WTC11 (cell line): ENCODE results near the gene CEP63. TPM values are rescaled to one million over a fixed set of nuclear protein-coding genes. Genes with fewer than 3 reads are reported as not detected.

Source experiments
- ATAC-seq: fragments of 200-7000 bp; cut with Tn5 transposase; 2 replicates; pipeline ENCODE4 v1.10.0; 2021; ENCODE audit warnings: mild to moderate bottlenecking, moderate library complexity
- CTCF ChIA-PET: fragments of 300-600 bp; sonication (Branson Sonifier 250); formaldehyde crosslinking; loops from one replicate; lab custom pipeline; 2021; ENCODE audit warnings: antibody characterized with exemption; lab: Charles Lee
- POLR2A ChIA-PET: fragments of 350-600 bp; sonication (Branson Sonifier 250); formaldehyde crosslinking; loops from one replicate; lab custom pipeline; 2021; ENCODE audit warnings: antibody characterized with exemption; lab: Charles Lee
- DNase-seq: peaks from one replicate; pipeline ENCODE4 v3.0.0; 2021; ENCODE audit warnings: low spot score
- H3K27ac Mint-ChIP-seq: 2 replicates; pipeline ENCODE4 v1.8.0; 2021; ENCODE audit warnings: mixed read lengths
- H3K27me3 Mint-ChIP-seq: 2 replicates; pipeline ENCODE4 v1.8.0; 2021; ENCODE audit warnings: low read depth, mild to moderate bottlenecking, moderate library complexity, mixed read lengths
- H3K36me3 Mint-ChIP-seq: 2 replicates; pipeline ENCODE4 v1.8.0; 2021; ENCODE audit warnings: mixed read lengths
- H3K4me1 Mint-ChIP-seq: 2 replicates; pipeline ENCODE4 v1.8.0; 2022; ENCODE audit warnings: mixed read lengths
- H3K4me3 Mint-ChIP-seq: 2 replicates; pipeline ENCODE4 v1.8.0; 2021; ENCODE audit warnings: mild to moderate bottlenecking, moderate library complexity, mixed read lengths
- H3K9me3 Mint-ChIP-seq: 2 replicates; pipeline ENCODE4 v1.8.0; 2021; ENCODE audit warnings: mixed read lengths
- ATF2 ChIP-seq: sonication (generic); formaldehyde crosslinking; IDR thresholded peaks from 2 replicates; pipeline ENCODE4 v1.8.1; 2022; ENCODE audit warnings: low read depth, missing genetic modification reagents, borderline replicate concordance
- CDX4 ChIP-seq: fragments of 250-450 bp; sonication (Bioruptor Pico); IDR thresholded peaks from 2 replicates; pipeline ENCODE4 v1.9.0; 2021; ENCODE audit warnings: moderate library complexity, mild to moderate bottlenecking, inconsistent platforms, borderline replicate concordance
- ERG ChIP-seq: fragments of 250-450 bp; sonication (Bioruptor Pico); IDR thresholded peaks from 2 replicates; pipeline ENCODE4 v1.8.0; 2021; ENCODE audit warnings: mild to moderate bottlenecking
- ESRRA ChIP-seq: sonication (generic); formaldehyde crosslinking; IDR thresholded peaks from 2 replicates; pipeline ENCODE4 v1.8.1; 2022; ENCODE audit warnings: mild to moderate bottlenecking, missing genetic modification reagents, borderline replicate concordance
- GRHL2 ChIP-seq: fragments of 250-450 bp; sonication (Bioruptor Pico); IDR thresholded peaks from 2 replicates; pipeline ENCODE4 v1.8.0; 2022; ENCODE audit warnings: mild to moderate bottlenecking, moderate library complexity; ENCODE audit not compliant: insufficient replicate concordance, severe bottlenecking
- HMGA2 ChIP-seq: fragments of 250-450 bp; sonication (Bioruptor Pico); IDR thresholded peaks from 2 replicates; pipeline ENCODE4 v1.4.0; 2021; ENCODE audit warnings: mild to moderate bottlenecking, moderate library complexity
- HMGXB4 ChIP-seq: sonication (generic); formaldehyde crosslinking; IDR thresholded peaks from 2 replicates; pipeline ENCODE4 v1.8.1; 2023; ENCODE audit warnings: mild to moderate bottlenecking, moderate library complexity, missing genetic modification reagents
- NFE2L1 ChIP-seq: sonication (generic); formaldehyde crosslinking; IDR thresholded peaks from 2 replicates; pipeline ENCODE4 v1.8.1; 2023; ENCODE audit warnings: missing genetic modification reagents
- NR1H2 ChIP-seq: sonication (generic); formaldehyde crosslinking; IDR thresholded peaks from 2 replicates; pipeline ENCODE4 v1.9.0; 2021; ENCODE audit warnings: mild to moderate bottlenecking, moderate library complexity, missing genetic modification reagents
- RELA ChIP-seq: sonication (generic); formaldehyde crosslinking; IDR thresholded peaks from 2 replicates; pipeline ENCODE4 v1.8.1; 2022; ENCODE audit warnings: missing genetic modification reagents, mild to moderate bottlenecking, borderline replicate concordance
- RORB ChIP-seq: fragments of 250-450 bp; sonication (Bioruptor Pico); IDR thresholded peaks from 2 replicates; pipeline ENCODE4 v1.9.0; 2021; ENCODE audit warnings: mild to moderate bottlenecking
- SMAD3 ChIP-seq: sonication (generic); formaldehyde crosslinking; IDR thresholded peaks from 2 replicates; pipeline ENCODE4 v1.8.0; 2022; ENCODE audit warnings: missing genetic modification reagents, mild to moderate bottlenecking, borderline replicate concordance
- STAT6 ChIP-seq: sonication (generic); formaldehyde crosslinking; conservative IDR thresholded peaks from 2 replicates; pipeline ENCODE4 v1.8.1; 2023; ENCODE audit warnings: mild to moderate bottlenecking, low read depth, missing genetic modification reagents, moderate library complexity
- ZNF263 ChIP-seq: sonication (generic); formaldehyde crosslinking; IDR thresholded peaks from 2 replicates; pipeline ENCODE4 v1.8.1; 2022; ENCODE audit warnings: low read depth, mild to moderate bottlenecking, moderate library complexity, missing genetic modification reagents
- ZNF416 ChIP-seq: fragments of 250-450 bp; sonication (Bioruptor Pico); IDR thresholded peaks from 2 replicates; pipeline ENCODE4 v1.9.0; 2021; ENCODE audit warnings: mild to moderate bottlenecking, inconsistent platforms
- total RNA-seq: library from RNA; stranded (reverse); gene quantifications from 3 replicates; pipeline ENCODE4 v1.2.3, GENCODE V29; 2021

CEP63 gene
- total RNA-seq, 1 experiment from 2014 or later, result 28.0 TPM

- H3K27ac Mint-ChIP-seq, result no peak overlapping the region
- no peak for TF ChIP-seq CDX4 (CRISPR knock-in tag)
- TF ChIP-seq ESRRA, result no peak
- ChIA-PET CTCF (no interaction called here), POLR2A (interaction anchor here (0.7 kb wide), 1 partner anchor 179 kb away, joined by 7 read pairs; no protein-coding TSS in a partner anchor)
- no peaks in the 10 kb centered on the region; the same call in 1 of the 2 replicates for H3K27me3 Mint-ChIP-seq
- H3K4me3 Mint-ChIP-seq, result no peak overlapping the region
- peaks cover 9% of the 10 kb centered on the region; the same call in 1 of the 2 replicates for H3K36me3 Mint-ChIP-seq
- H3K4me1 Mint-ChIP-seq, result peaks cover 5% of the 10 kb centered on the region
- ATAC-seq, result no peak
- no peak for DNase-seq
- H3K9me3 Mint-ChIP-seq, result peaks cover 32% of the 10 kb centered on the region
Observed at GRCh38 chr3:134576426-134576825, 90.6 kb downstream of the CEP63 start.

- Mint-ChIP-seq H3K27me3 (no peaks in the 10 kb centered on the region; the same call in 1 of the 2 replicates), H3K36me3 (peaks cover 9% of the 10 kb centered on the region; the same call in 1 of the 2 replicates)
- POLR2A ChIA-PET, result interaction anchor here (0.7 kb wide), 2 partner anchors 150 to 178 kb away, joined by 4 to 7 read pairs; no protein-coding TSS in a partner anchor
Observed at GRCh38 chr3:134576831-134577230, 91.0 kb downstream of the CEP63 start.

More at GRCh38 chr3:134576831-134577230, 91.0 kb downstream of the CEP63 start:
- peaks cover 28% of the 10 kb centered on the region for H3K9me3 Mint-ChIP-seq
- no peak overlapping the region for H3K4me3 Mint-ChIP-seq
- TF ChIP-seq ATF2 (CRISPR knock-in tag) (no peak), NFE2L1 (no peak), ERG (no peak), RELA (CRISPR knock-in tag) (no peak), ZNF263 (CRISPR knock-in tag) (no peak), STAT6 (CRISPR knock-in tag) (no peak), HMGA2 (CRISPR knock-in tag) (no peak), ZNF416 (CRISPR knock-in tag) (no peak), HMGXB4 (CRISPR knock-in tag) (no peak), RORB (CRISPR knock-in tag) (no peak), NR1H2 (CRISPR knock-in tag) (no peak), SMAD3 (CRISPR knock-in tag) (no peak), GRHL2 (CRISPR knock-in tag) (no peak)
- TF ChIP-seq, all 79 proteins: peak for 0
- no peak overlapping the region for H3K27ac Mint-ChIP-seq
- CTCF ChIA-PET, result no interaction called here
- DNase-seq (no peak), ATAC-seq (no peak)
- H3K4me1 Mint-ChIP-seq, result peaks cover 5% of the 10 kb centered on the region
